HAP-1 (cell line): ENCODE data around the gene CNIH3.

Experiments
- DNase-seq, 2 experiments: peaks; one replicate each; pipeline ENCODE4 v3.0.0-alpha.2; 2016 to 2020; ENCODE audit warnings: low spot score in 2 of 2
- H3K27me3 ChIP-seq: fragments of 250-450 bp; sonication (Bioruptor Pico); 2 replicates; pipeline ENCODE4 v1.5.1; 2020; ENCODE audit warnings: low read depth, mild to moderate bottlenecking, moderate library complexity
- H3K36me3 ChIP-seq: fragments of 250-450 bp; sonication (Bioruptor Pico); replicated peaks from 2 replicates; pipeline ENCODE4 v1.5.1; 2020; ENCODE audit warnings: mild to moderate bottlenecking
- H3K4me1 ChIP-seq: fragments of 250-450 bp; sonication (Bioruptor Pico); 2 replicates; pipeline ENCODE4 v1.5.1; 2020; ENCODE audit warnings: mild to moderate bottlenecking
- H3K4me3 ChIP-seq: fragments of 250-450 bp; sonication (Bioruptor Pico); 2 replicates; pipeline ENCODE4 v1.5.1; 2020; ENCODE audit warnings: mild to moderate bottlenecking, moderate library complexity
- H3K9me3 ChIP-seq: fragments of 250-450 bp; sonication (Bioruptor Pico); 2 replicates; pipeline ENCODE4 v1.5.1; 2020; ENCODE audit warnings: mild to moderate bottlenecking, moderate library complexity
- in situ Hi-C: fragments of 300-500 bp; cut with MboI; formaldehyde crosslinking; loops from 3 replicates; pipeline ENCODE4 v1.14.3; 2020; ENCODE audit warnings: low sequenced_read_pairs, inconsistent platforms, mixed read lengths

CNIH3 gene

DNA sequence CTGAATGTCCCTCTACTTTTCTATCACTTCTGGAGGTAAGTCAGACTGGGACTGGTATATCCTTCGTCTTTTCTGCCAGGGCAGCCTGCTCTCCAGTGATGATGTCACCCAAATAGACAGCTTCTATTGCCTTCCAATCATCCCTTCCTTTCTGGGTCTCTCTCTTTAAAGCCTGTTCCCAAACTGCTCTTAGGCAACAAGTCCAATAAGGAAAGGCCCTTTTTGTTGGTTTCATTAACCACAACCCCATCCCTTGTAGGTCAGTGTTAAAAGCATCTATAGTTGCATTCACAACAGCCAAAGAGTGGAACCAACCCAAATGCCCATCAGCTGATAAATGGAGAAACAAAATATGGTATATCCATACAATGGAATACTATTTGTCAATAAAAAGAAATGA is 114.4 kb downstream of the CNIH3 start:
- Histone ChIP-seq H3K4me1 (peaks cover 28% of the 10 kb centered on the region), H3K9me3 (no peaks in the 10 kb centered on the region), H3K27me3 (no peaks in the 10 kb centered on the region), H3K4me3 (no peak overlapping the region), H3K36me3 (no peaks in the 10 kb centered on the region)
- DNase-seq: no peak
- in situ Hi-C loops: no loop called here

DNA sequence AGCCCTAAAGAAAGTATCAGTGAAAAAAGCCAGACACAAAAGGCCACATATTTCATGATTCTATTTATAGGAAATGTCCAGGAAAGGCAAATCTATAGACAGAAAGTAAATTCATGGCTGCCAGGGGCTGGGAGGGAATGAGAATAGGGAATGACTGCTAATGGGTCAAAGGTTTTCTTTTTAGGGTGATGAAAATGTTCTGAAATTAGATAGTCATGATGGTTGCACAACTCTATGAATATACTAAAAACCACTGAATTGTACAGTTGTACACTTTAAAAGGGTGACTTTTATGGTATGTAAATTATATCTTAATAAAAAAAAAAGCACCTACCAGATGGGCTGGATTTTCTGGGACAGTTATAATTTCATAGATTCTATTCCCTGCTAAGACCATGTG is 114.8 kb downstream of the CNIH3 start:
- H3K9me3 ChIP-seq: no peaks in the 10 kb centered on the region
- no peak overlapping the region for H3K4me3 ChIP-seq
- no peaks in the 10 kb centered on the region for H3K27me3 ChIP-seq
- no peaks in the 10 kb centered on the region for H3K36me3 ChIP-seq
- in situ Hi-C loops: no loop called here
- DNase-seq: no peak
- H3K4me1 ChIP-seq: peaks cover 26% of the 10 kb centered on the region

DNA sequence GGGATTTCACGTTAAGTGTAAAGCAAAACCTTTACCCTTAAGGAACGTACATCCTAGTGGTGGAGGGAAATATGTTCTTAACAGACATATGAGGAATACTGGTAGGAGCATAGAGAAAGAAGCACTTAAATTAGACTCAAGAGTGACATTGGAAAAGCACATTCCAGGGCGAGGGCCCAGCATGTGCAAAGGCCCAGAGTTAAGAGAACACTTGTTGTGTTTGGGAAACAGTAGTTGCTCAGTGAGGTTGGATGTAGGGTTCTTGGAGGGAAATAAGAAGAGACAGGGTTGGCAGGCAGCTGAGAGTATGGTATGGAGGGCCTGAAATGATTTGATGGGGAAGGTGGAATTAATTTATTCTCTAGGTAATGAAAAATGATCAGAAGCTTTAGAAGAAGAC is 115.5 kb downstream of the CNIH3 start:
- H3K27me3 ChIP-seq: no peaks in the 10 kb centered on the region
- DNase-seq: no peak
- no peaks in the 10 kb centered on the region for H3K36me3 ChIP-seq
- H3K4me3 ChIP-seq: no peak overlapping the region
- H3K9me3 ChIP-seq: no peaks in the 10 kb centered on the region
- in situ Hi-C loops: no loop called here
- peaks cover 20% of the 10 kb centered on the region for H3K4me1 ChIP-seq

DNA sequence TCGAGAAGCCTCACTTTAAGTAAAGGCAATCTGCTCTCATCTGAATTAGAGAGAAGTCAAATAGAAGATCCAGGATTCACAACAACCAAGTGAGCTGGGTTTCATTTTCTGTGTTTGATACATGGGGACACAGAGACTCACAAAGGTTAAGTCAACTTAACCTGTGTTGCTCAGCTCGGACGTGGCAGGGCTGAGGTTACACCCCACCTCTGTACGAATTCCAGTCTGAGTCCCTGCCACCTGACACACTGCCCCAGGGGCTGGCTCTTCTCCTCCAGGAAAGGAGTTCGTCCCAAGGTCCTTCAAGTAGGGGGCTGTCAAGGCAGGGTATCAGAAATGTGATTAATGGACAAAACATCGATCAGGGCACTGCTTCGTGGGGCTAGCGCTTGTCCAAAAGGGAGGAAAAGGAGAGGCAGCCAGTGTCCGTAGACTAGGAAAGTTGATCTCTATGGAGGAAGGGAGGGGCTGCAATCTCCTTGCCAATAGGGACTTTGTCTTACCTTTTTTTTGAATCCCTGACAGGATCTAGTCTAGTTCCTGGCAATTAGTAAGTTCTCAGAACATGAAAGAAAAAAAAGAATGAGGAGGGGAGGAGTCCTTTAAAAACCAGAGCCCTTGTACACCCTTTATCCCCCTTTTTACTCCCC is 116.4 kb downstream of the CNIH3 start:
- Histone ChIP-seq H3K36me3 (no peaks in the 10 kb centered on the region), H3K27me3 (no peaks in the 10 kb centered on the region), H3K9me3 (no peaks in the 10 kb centered on the region), H3K4me1 (peaks cover 14% of the 10 kb centered on the region), H3K4me3 (no peak overlapping the region)
- DNase-seq: no peak
- in situ Hi-C loops: no loop called here

DNA sequence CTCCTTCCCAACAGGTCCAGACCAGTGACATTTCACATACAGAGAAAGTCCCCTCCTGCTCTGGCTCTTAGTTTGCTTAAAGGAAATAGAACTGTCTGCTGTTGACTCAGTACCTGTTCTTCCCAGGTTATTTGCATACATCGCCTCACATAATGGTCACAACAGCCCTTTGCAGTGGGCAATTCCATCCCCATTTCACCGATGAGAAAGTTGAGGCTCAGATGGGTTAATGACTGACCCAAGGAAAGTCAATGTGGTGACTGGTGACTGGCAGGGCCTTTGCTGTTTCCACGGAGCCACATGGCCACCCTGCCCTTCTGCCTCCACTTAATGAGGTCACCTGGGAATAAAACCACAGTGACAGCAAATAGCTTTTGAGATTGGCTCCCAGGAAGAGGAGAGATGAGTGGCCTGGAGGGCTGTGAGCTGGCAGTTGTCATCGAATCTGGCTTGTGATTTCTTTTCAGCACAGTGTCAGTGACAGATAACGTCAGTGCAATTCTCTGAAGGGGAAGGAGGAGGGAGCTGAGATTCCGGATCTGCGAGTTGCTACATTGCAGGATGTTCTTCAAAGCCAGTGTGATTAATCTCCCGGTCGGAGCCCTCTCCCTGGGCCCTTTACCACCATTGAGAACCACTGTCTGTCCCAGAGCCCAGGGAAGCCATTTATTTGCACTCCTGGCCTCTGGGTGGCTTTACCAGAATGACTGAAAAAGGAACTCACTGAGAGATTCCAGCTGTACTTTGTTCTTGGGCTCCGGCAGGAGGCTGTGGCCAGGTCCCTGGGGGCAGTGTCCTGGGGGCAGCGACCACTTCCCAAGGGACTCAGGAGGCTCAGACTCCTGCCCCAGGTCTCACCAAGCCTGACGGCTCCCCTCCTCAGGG is 117.2 kb downstream of the CNIH3 start:
- in situ Hi-C loops: no loop called here
- no peak overlapping the region for H3K4me3 ChIP-seq
- H3K36me3 ChIP-seq: no peaks in the 10 kb centered on the region
- no peak for DNase-seq
- peaks cover 15% of the 10 kb centered on the region for H3K4me1 ChIP-seq
- H3K9me3 ChIP-seq: no peaks in the 10 kb centered on the region
- H3K27me3 ChIP-seq: no peaks in the 10 kb centered on the region

DNA sequence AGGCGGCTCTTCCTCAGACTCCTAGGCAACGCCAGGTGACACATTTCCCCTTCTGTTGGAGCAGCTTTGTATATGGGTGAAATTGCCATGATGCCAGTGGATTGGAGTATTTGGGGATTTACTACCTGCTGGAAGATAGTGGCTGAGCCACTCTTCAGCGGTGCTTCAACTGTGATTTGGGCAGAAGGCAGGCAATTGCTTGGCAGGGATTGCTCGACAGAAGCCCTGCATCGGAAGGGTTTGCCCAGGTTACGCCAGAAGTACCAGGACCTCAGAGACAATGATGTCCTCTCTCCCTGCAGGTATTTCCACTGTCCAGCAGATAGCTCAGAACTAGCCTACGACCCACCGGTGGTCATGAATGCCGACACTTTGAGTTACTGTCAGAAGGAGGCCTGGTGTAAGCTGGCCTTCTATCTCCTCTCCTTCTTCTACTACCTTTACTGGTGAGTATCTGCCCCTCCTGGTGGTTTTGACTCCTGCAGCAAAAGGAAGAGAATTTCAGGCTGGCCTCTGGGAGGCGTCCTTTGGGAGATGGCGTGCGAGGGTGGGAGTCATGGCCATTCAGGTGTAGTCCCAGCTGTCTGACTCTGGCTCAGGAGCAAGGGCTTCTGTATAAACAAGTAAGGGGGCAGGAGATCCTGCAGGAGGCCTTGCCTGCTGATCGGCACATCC is 118.3 kb downstream of the CNIH3 start:
- peak in 1 of 2 experiments; percentile 16 for DNase-seq
- in situ Hi-C loops: no loop called here

DNA sequence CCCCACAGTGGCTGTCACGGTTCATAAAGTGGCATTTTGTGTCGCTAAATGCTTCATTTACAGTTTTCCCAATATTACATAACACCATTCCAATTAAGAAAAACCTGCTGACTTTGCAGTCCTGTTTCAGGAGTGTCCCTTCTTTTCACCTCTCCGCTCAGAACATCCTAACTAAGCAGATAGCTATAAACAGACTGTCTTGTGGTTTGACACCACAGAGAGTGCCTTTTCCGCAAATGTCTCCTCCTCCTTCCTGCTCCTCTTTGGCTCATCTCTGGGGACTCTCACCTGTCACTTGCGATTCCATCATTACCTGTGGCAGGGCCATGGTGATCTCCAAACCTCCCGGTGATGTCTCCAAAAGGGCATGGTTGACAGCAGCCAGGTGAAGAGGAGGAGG is 119.0 kb downstream of the CNIH3 start:
- Histone ChIP-seq H3K36me3 (no peaks in the 10 kb centered on the region), H3K9me3 (no peaks in the 10 kb centered on the region), H3K27me3 (no peaks in the 10 kb centered on the region), H3K4me1 (peaks cover 8% of the 10 kb centered on the region), H3K4me3 (no peak overlapping the region)
- in situ Hi-C loops: no loop called here
- DNase-seq: no peak

More for the DNA sequence above, 118.3 kb downstream of the CNIH3 start:
- Histone ChIP-seq H3K36me3 (no peaks in the 10 kb centered on the region), H3K4me3 (no peak overlapping the region), H3K27me3 (no peaks in the 10 kb centered on the region), H3K4me1 (peaks cover 8% of the 10 kb centered on the region), H3K9me3 (no peaks in the 10 kb centered on the region)

DNA sequence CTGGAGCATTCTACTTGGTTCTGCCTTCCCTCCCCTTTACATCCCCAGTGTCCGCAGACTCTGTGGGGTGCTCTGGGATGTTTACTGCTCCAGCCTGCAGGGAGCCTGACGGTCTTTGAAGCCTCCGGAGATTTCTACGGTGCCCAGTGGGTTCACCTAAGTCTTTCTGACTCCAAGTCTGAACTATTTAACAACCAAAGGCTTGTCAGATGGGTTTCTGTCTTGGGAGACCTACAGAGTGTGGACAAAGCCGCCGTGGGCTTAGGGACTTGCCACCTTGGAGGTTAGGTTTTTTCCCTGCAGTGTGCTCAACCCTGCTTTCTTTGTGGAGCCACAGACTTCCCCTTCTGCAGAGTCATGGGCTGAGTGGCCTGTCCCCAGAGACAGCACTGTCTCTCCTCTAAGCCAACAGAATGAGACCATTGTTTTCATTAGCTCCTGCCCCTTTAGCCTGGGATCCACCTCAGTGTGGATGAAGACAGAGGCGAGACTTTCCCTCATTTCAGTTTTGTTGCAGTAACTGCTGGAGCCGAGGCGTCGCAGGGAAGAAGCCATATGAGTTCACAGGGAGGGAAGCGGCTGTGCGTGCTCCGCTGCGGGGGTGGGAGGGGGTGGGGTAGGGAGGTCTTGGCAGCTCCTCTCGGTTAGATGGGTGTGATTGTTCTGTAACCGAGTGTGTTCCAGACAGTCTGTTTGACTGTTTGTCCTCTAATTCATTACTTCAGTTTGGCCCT is 120.7 kb downstream of the CNIH3 start:
- Histone ChIP-seq H3K9me3 (no peaks in the 10 kb centered on the region), H3K4me3 (no peak overlapping the region), H3K4me1 (peaks cover 8% of the 10 kb centered on the region), H3K36me3 (no peaks in the 10 kb centered on the region), H3K27me3 (no peaks in the 10 kb centered on the region)
- in situ Hi-C loops: no loop called here
- no peak for DNase-seq

DNA sequence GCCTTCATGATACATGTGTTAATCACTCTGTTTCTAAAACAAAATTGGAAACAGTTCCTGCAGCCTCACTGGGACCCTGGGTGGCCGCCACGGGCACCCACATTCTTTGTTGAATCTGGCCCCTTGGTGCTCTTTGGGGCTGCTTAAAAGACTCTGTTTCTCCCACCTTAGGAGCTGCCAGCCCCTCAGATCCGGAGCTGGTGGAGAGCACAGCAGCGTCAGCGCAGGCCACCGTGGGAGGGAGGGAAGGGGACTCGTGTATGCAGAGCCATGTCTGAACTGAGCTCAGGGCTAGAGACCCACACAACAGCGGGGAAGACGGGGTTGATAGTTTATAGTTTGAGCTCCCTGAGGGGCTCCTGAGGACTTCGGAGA is 121.2 kb downstream of the CNIH3 start:
- Histone ChIP-seq H3K36me3 (no peaks in the 10 kb centered on the region), H3K27me3 (no peaks in the 10 kb centered on the region), H3K4me1 (peaks cover 8% of the 10 kb centered on the region), H3K9me3 (no peaks in the 10 kb centered on the region), H3K4me3 (no peak overlapping the region)
- no peak for DNase-seq
- in situ Hi-C loops: no loop called here

DNA sequence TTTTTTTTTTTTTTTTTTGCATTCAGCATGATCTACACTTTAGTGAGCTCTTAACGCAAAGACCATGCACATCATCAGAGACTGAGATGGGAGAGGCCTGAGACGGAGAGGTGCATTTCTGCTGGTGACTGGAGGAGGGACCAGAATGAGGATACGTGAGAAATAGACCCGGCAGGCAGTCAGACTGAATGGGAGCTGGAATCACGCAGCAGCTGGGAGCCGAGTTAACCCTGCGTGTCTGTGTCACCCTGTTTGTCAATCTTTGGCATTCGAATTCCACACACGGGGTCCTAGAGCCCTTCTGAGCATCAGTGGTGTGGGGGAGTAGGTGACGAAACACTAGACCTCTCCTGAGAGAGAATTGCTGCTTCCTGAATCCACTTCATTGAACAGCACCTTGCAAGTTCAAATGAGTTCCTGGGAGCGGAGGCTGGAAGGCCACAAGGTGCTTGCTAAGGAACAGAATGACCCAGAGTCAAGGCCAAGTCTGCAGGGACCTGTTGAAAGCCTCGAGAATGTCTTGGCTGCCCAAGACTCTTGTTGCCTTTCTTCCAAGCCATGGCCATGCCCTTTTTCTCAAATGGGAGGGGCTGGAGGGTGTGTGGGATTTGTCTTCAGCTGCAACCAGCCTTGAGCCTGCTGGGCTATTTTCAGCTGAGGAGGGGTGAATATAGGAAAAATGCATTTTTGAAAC is 123.3 kb downstream of the CNIH3 start:
- Histone ChIP-seq H3K4me1 (peaks cover 8% of the 10 kb centered on the region), H3K9me3 (no peaks in the 10 kb centered on the region), H3K4me3 (no peak overlapping the region), H3K36me3 (no peaks in the 10 kb centered on the region), H3K27me3 (no peaks in the 10 kb centered on the region)
- DNase-seq: no peak
- in situ Hi-C loops: no loop called here

DNA sequence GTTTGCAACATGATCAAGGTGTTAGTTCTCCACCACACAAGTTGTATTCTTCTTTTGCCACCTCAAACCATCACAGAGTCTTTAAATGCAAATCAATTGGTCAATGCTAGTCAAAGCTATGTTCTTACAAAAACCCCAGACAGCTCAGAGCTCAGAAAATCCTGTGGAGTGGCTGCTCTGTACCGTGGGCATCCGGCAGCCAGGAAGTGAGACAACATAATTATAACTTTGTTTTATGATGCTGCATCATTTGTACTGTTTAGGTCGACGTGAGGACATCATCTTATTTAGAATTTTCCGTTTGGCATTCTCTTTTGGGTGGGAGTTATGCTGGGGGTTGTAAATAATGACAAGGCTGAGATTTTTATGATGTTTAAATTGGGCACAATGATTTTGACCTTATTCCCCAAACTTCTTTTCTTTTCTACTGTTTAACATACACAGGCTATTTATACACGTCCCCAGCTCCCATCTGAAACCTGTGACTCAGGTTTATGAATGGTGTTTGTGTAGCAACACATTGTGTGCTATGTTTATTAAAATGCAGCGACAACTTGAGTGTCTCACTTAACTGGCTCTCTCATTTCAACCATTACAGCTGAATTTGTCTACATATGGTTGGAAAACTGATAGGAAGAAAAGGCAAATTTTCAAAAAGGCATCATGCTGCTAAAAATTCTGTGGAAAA is 124.0 kb downstream of the CNIH3 start:
- in situ Hi-C loops: no loop called here
- no peaks in the 10 kb centered on the region for H3K9me3 ChIP-seq
- DNase-seq: no peak
- H3K27me3 ChIP-seq: no peaks in the 10 kb centered on the region
- no peaks in the 10 kb centered on the region for H3K36me3 ChIP-seq
- no peak overlapping the region for H3K4me3 ChIP-seq
- H3K4me1 ChIP-seq: peaks cover 8% of the 10 kb centered on the region

DNA sequence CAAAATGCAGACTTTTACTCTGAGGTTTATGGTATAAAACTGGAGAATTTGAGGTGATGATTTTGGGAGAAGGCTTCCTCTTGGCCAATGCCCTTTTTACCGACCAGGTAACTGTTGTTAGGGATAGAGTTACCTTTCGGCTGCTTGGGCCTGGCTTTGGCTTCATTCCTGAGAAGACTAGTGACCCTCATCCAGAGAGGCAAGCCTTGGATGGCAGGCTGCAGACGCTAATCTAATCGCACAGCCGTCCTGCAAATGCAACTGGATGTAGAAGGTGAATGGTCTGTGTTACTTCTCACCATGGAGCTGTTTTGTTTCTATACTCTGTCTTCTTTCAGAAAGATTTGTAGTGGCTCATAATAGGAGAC is 124.6 kb downstream of the CNIH3 start:
- H3K9me3 ChIP-seq: no peaks in the 10 kb centered on the region
- H3K27me3 ChIP-seq: no peaks in the 10 kb centered on the region
- H3K36me3 ChIP-seq: no peaks in the 10 kb centered on the region
- H3K4me3 ChIP-seq: no peak overlapping the region
- no peak for DNase-seq
- in situ Hi-C loops: no loop called here
- H3K4me1 ChIP-seq: peaks cover 8% of the 10 kb centered on the region

DNA sequence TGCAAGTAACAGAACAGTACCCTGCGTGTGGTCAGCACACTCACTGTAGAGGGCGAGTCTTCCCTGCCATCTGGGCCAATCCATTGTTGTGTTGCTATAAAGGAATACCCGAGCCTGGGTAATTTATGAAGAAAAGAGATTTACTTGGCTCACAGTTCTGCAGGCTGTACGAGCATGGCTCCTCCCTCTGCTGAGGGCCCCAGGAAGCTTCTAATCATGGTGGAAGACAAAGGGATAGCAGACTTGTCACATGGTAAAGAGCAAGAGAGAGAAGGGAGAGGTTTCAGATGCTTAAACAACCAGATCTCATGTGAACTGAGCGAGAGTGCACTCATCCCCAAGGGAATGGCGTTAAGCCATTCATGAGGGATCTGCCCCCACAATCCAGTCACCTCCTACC is 126.2 kb downstream of the CNIH3 start:
- no peaks in the 10 kb centered on the region for H3K27me3 ChIP-seq
- in situ Hi-C loops: no loop called here
- H3K9me3 ChIP-seq: no peaks in the 10 kb centered on the region
- H3K36me3 ChIP-seq: no peaks in the 10 kb centered on the region
- no peak overlapping the region for H3K4me3 ChIP-seq
- no peak for DNase-seq
- H3K4me1 ChIP-seq: peaks cover 8% of the 10 kb centered on the region
